HCT116 (cell line): ENCODE measurements around the gene OR2H2. TPM values are rescaled to one million over a fixed set of nuclear protein-coding genes. Genes with fewer than 3 reads are reported as not detected.

Experiments used
- ATAC-seq: fragments of 200-7000 bp; cut with Tn5 transposase; 2 replicates; pipeline ENCODE4 v1.9.1; 2020; ENCODE audit warnings: mild to moderate bottlenecking, moderate library complexity
- BruUV-seq: library from RNA; stranded (reverse); fragments of 400-500 nt; replicated peaks from 2 replicates; lab custom pipeline; 2021; lab: Mats Ljungman, UMichigan
- CTCF ChIA-PET: fragments of 300-600 bp; sonication (Branson Sonifier 250); formaldehyde crosslinking; loops from one replicate; lab custom pipeline; 2021; ENCODE audit warnings: antibody characterized with exemption; lab: Charles Lee
- POLR2A ChIA-PET: fragments of 300-600, 350-600 bp; sonication (Branson Sonifier 250); formaldehyde crosslinking; loops from one replicate; lab custom pipeline; 2021; ENCODE audit warnings: antibody characterized with exemption; lab: Charles Lee
- RAD21 ChIA-PET, 2 experiments: fragments of 300-600 bp; sonication (Branson Sonifier 250); formaldehyde crosslinking; loops; one replicate each; lab custom pipeline; 2023; ENCODE audit warnings: low total read pairs in 2 of 2; ENCODE audit not compliant: uncharacterized antibody in 2 of 2, unreplicated experiment in 2 of 2, low non-redundant PET in 1 of 2; lab: Charles Lee
- DNase-seq: peaks from one replicate; pipeline ENCODE4 v3.0.0-alpha.2; 2010; ENCODE audit warnings: low read depth, low spot score
- H2AFZ ChIP-seq: fragments of 200-600 bp; shearing (Covaris generic), sonication (generic); 2 replicates; pipeline ENCODE4 v1.6.1; 2017; ENCODE audit warnings: low read depth, mixed run types, mixed read lengths, antibody characterized with exemption, low read length; ENCODE audit not compliant: poor library complexity, severe bottlenecking
- H3K27ac ChIP-seq: 2 replicates; pipeline ENCODE4 v1.5.1; 2012; ENCODE audit warnings: low read depth, low read length
- H3K27me3 ChIP-seq: fragments of 200-600 bp; sonication (generic); 2 replicates; pipeline ENCODE4 v1.6.1; 2016; ENCODE audit warnings: mixed run types, low read length, mixed read lengths; ENCODE audit not compliant: insufficient read depth
- H3K36me3 ChIP-seq, 2 experiments: fragments of 200-500 bp in 1 of 2; fragments of 200-600 bp in 1 of 2; sonication (Bioruptor generic) in 1 of 2; sonication (generic) in 1 of 2; 2 replicates each; pipeline versions ENCODE4 v1.5.1 to v1.6.1; 2014 to 2016; ENCODE audit warnings: low read length in 2 of 2, inconsistent platforms in 1 of 2, mixed read lengths in 1 of 2, mixed run types in 1 of 2; ENCODE audit not compliant: insufficient read depth in 2 of 2, control insufficient read depth in 1 of 2
- H3K4me1 ChIP-seq, 2 experiments: fragments of 200-600 bp in 1 of 2; sonication (generic) in 1 of 2; 2 replicates each; pipeline versions ENCODE4 v1.5.1 to v1.6.1; 2012 to 2017; ENCODE audit warnings: low read length in 2 of 2, inconsistent platforms in 1 of 2, mild to moderate bottlenecking in 1 of 2, mixed read lengths in 1 of 2, mixed run types in 1 of 2, moderate library complexity in 1 of 2; ENCODE audit not compliant: insufficient read depth in 2 of 2, control insufficient read depth in 1 of 2
- H3K4me2 ChIP-seq: fragments of 200-600 bp; sonication (generic); 2 replicates; pipeline ENCODE4 v1.6.1; 2017; ENCODE audit warnings: mixed run types, low read length, mixed read lengths
- H3K4me3 ChIP-seq, 2 experiments: fragments of 200-600 bp in 1 of 2; sonication (generic) in 1 of 2; replicated peaks in 1 of 2; 2 replicates each; pipeline ENCODE4 v1.5.1; 2011 to 2016; ENCODE audit warnings: low read length in 2 of 2, control low read depth in 1 of 2, low read depth in 1 of 2, mild to moderate bottlenecking in 1 of 2, mixed read lengths in 1 of 2, mixed run types in 1 of 2
- H3K79me2 ChIP-seq: fragments of 200-600 bp; sonication (generic); 2 replicates; pipeline ENCODE4 v1.6.1; 2017; ENCODE audit warnings: mild to moderate bottlenecking, mixed run types, low read length, moderate library complexity, mixed read lengths; ENCODE audit not compliant: insufficient read depth
- H3K9ac ChIP-seq: fragments of 200-600 bp; sonication (generic); 2 replicates; pipeline ENCODE4 v1.6.1; 2016; ENCODE audit warnings: low read length, mixed read lengths
- H3K9me2 ChIP-seq: fragments of 200-600 bp; sonication (generic), shearing (Covaris generic); 2 replicates; pipeline ENCODE4 v1.6.1; 2017; ENCODE audit warnings: mixed run types, mild to moderate bottlenecking, moderate library complexity; ENCODE audit not compliant: insufficient read depth
- H3K9me3 ChIP-seq, 2 experiments: fragments of 200-500 bp in 1 of 2; fragments of 200-600 bp in 1 of 2; sonication (Bioruptor generic) in 1 of 2; sonication (generic) in 1 of 2; 2 replicates each; pipeline ENCODE4 v1.6.1; 2014 to 2017; ENCODE audit warnings: low read length in 2 of 2, mixed read lengths in 2 of 2, inconsistent platforms in 1 of 2, low read depth in 1 of 2, mild to moderate bottlenecking in 1 of 2, mixed run types in 1 of 2, moderate library complexity in 1 of 2; ENCODE audit not compliant: control insufficient read depth in 1 of 2, insufficient read depth in 1 of 2
- H4K20me1 ChIP-seq: fragments of 200-600 bp; sonication (generic), shearing (Covaris generic); 2 replicates; pipeline ENCODE4 v1.6.1; 2017; ENCODE audit warnings: mixed run types, mild to moderate bottlenecking, moderate library complexity; ENCODE audit not compliant: insufficient read depth
- CBX3 ChIP-seq: IDR thresholded peaks from 2 replicates; pipeline ENCODE4 v1.6.1; 2012; ENCODE audit warnings: low read depth
- CEBPB ChIP-seq: IDR thresholded peaks from 2 replicates; pipeline ENCODE4 v1.6.1; 2012; ENCODE audit warnings: low read depth
- ELF1 ChIP-seq: IDR thresholded peaks from 2 replicates; pipeline ENCODE4 v1.6.1; 2012; ENCODE audit warnings: low read depth, borderline replicate concordance
- EZH2phosphoT487 ChIP-seq: fragments of 200-600 bp; IDR thresholded peaks from 2 replicates; pipeline ENCODE4 v1.6.1; 2018; ENCODE audit warnings: antibody characterized with exemption, borderline replicate concordance
- POLR2A ChIP-seq: IDR thresholded peaks from 2 replicates; pipeline ENCODE4 v1.7.0; 2011; ENCODE audit warnings: borderline replicate concordance; ENCODE audit not compliant: insufficient read depth, insufficient read length; ENCODE audit errors: extremely low read depth
- POLR2AphosphoS5 ChIP-seq: IDR thresholded peaks from 2 replicates; pipeline ENCODE4 v1.6.1; 2011; ENCODE audit warnings: mild to moderate bottlenecking, low read depth, low read length, moderate library complexity
- REST ChIP-seq: IDR thresholded peaks from 2 replicates; pipeline ENCODE4 v1.6.1; 2012; ENCODE audit warnings: low read depth
- YY1 ChIP-seq: IDR thresholded peaks from 2 replicates; pipeline ENCODE4 v1.6.1; 2011; ENCODE audit warnings: low read length, low read depth, moderate library complexity, mild to moderate bottlenecking; ENCODE audit not compliant: insufficient replicate concordance; ENCODE audit errors: extremely low read depth
- ZNF274 ChIP-seq: fragments of 200-500 bp; sonication (Bioruptor generic); IDR thresholded peaks from 2 replicates; pipeline ENCODE4 v1.6.1; 2014; ENCODE audit warnings: mild to moderate bottlenecking, low read depth, low read length, inconsistent platforms
- intact Hi-C: fragments of 100-400 bp; cut with micrococcal nuclease; formaldehyde crosslinking; loops from 2 replicates; pipeline ENCODE4 v1.10.0; 2022
- total RNA-seq: library from RNA; stranded (reverse); gene quantifications from one replicate; pipeline ENCODE4 v1.2.1, GENCODE V29; 2021; ENCODE audit not compliant: unreplicated experiment

Gene OR2H2
- total RNA-seq, 1 experiment from 2014 or later, result not detected

- CTCF ChIA-PET, result interaction anchor here (1.3 kb wide), 1 partner anchor 201 kb away, joined by 4 read pairs; no protein-coding TSS in a partner anchor
- Histone ChIP-seq H3K4me2 (no peak overlapping the region), H3K4me3 (no peak overlapping the region), H2AFZ (no peak overlapping the region), H4K20me1 (no peaks in the 10 kb centered on the region), H3K27me3 (peaks cover 23% of the 10 kb centered on the region), H3K27ac (no peak overlapping the region), H3K79me2 (no peaks in the 10 kb centered on the region), H3K9me2 (no peaks in the 10 kb centered on the region), H3K4me1 (no peaks in the 10 kb centered on the region), H3K36me3 (no peaks in the 10 kb centered on the region), H3K9me3 (no peaks in the 10 kb centered on the region), H3K9ac (no peak overlapping the region)
- POLR2A ChIA-PET, result no interaction called here
- RAD21 ChIA-PET, result no interaction called here
- intact Hi-C loops, result no loop called here
- DNase-seq (no peak), ATAC-seq (no peak)
- TF ChIP-seq CEBPB, result no peak
- TF ChIP-seq ZNF274, result no peak
- no peak for TF ChIP-seq EZH2phosphoT487
- TF ChIP-seq YY1, result no peak
- TF ChIP-seq REST, result no peak
- TF ChIP-seq POLR2A, result no peak
- TF ChIP-seq POLR2AphosphoS5, result no peak
- no peak for TF ChIP-seq ELF1
- no peak for TF ChIP-seq CBX3
- BruUV-seq, result no TSS peak
Measured at GRCh38 chr6:29577544-29577943, 7.4 kb upstream of the OR2H2 start.
